Neural crest cell (in vitro differentiated cells): Measurements from ENCODE around the gene MBOAT7. TPM values are rescaled to one million over a fixed set of nuclear protein-coding genes. Genes with fewer than 3 reads are reported as not detected.

Experiments used
- DNase-seq: peaks from one replicate; pipeline ENCODE4 v3.0.0; 2021; ENCODE audit warnings: low read depth, mixed read lengths, low spot score
- H3K27ac Mint-ChIP-seq: one replicate; pipeline ENCODE4 v1.8.0; 2021; ENCODE audit warnings: mild to moderate bottlenecking, mixed read lengths; ENCODE audit not compliant: unreplicated experiment
- H3K27me3 Mint-ChIP-seq: 2 replicates; pipeline ENCODE4 v1.8.0; 2021; ENCODE audit warnings: low read depth, mild to moderate bottlenecking, mixed read lengths
- H3K36me3 Mint-ChIP-seq: 2 replicates; pipeline ENCODE4 v1.8.0; 2021; ENCODE audit warnings: low read depth, mild to moderate bottlenecking, mixed read lengths
- H3K4me1 Mint-ChIP-seq: 2 replicates; pipeline ENCODE4 v1.8.0; 2021; ENCODE audit warnings: mixed read lengths
- H3K4me3 Mint-ChIP-seq: one replicate; pipeline ENCODE4 v1.8.0; 2021; ENCODE audit warnings: mild to moderate bottlenecking, mixed read lengths
- H3K9me3 Mint-ChIP-seq: 2 replicates; pipeline ENCODE4 v1.8.0; 2021; ENCODE audit warnings: mixed read lengths
- total RNA-seq: library from RNA; stranded (reverse); gene quantifications from 2 replicates; pipeline ENCODE4 v1.2.1, GENCODE V29; 2021
- TF ChIP-seq, protein P1 (sequence below): fragments of 200-600 bp; sonication (generic); conservative IDR thresholded peaks from 2 replicates; pipeline ENCODE4 v1.5.0; 2021; ENCODE audit warnings: antibody characterized with exemption, mild to moderate bottlenecking

MBOAT7 gene
- total RNA-seq, 1 donor from 2014 or later = 76.5 TPM

DNA sequence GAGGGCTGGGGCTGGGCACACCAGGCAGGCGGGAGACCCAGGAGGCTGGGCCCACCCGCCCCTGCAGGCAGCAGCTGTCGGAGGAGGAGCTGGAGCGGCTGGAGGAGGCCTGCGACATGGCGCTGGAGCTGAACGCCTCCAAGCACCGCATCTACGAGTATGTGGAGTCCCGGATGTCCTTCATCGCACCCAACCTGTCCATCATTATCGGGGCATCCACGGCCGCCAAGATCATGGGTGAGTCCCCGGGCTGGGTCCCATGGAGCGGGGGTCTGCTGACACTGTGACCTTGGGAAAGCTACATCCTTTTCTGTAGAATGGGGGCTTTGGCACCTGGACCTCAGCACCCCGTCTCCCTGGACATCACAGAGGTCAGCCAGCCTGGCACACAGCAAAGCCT lies 65.7 kb downstream of the MBOAT7 start:
- Mint-ChIP-seq H3K9me3 (no peaks in the 10 kb centered on the region), H3K36me3 (no peaks in the 10 kb centered on the region), H3K4me3 (no peak overlapping the region), H3K27me3 (no peaks in the 10 kb centered on the region), H3K4me1 (no peaks in the 10 kb centered on the region), H3K27ac (no peak overlapping the region)
- DNase-seq = no peak
- TF ChIP-seq, protein P1, sequence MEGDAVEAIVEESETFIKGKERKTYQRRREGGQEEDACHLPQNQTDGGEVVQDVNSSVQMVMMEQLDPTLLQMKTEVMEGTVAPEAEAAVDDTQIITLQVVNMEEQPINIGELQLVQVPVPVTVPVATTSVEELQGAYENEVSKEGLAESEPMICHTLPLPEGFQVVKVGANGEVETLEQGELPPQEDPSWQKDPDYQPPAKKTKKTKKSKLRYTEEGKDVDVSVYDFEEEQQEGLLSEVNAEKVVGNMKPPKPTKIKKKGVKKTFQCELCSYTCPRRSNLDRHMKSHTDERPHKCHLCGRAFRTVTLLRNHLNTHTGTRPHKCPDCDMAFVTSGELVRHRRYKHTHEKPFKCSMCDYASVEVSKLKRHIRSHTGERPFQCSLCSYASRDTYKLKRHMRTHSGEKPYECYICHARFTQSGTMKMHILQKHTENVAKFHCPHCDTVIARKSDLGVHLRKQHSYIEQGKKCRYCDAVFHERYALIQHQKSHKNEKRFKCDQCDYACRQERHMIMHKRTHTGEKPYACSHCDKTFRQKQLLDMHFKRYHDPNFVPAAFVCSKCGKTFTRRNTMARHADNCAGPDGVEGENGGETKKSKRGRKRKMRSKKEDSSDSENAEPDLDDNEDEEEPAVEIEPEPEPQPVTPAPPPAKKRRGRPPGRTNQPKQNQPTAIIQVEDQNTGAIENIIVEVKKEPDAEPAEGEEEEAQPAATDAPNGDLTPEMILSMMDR = no peak

Other genes starting within 250 kb of the MBOAT7 start
- gene CACNG8, start 226.6 kb downstream of the MBOAT7 start, total RNA-seq = 0.23 and 0.33 TPM in 2 replicates
- gene CACNG6, start 197.9 kb downstream of the MBOAT7 start, total RNA-seq = 0.77 and 0.82 TPM in 2 replicates
- not detected in 2 replicates for gene VSTM1, start 125.7 kb downstream of the MBOAT7 start, total RNA-seq
- not detected in 2 replicates for gene TARM1, start 108.2 kb downstream of the MBOAT7 start, total RNA-seq
- not detected in 2 replicates for gene OSCAR, start 88.8 kb downstream of the MBOAT7 start, total RNA-seq
- gene NDUFA3, start 86.7 kb downstream of the MBOAT7 start, total RNA-seq = 131 and 162 TPM in 2 replicates
- 24.5 and 26.8 TPM in 2 replicates for gene TFPT, start 73.9 kb downstream of the MBOAT7 start, total RNA-seq
- 94.8 and 104 TPM in 2 replicates for gene PRPF31, start 73.8 kb downstream of the MBOAT7 start, total RNA-seq
- gene CNOT3, start 51.8 kb downstream of the MBOAT7 start, total RNA-seq = 87.6 and 95.5 TPM in 2 replicates
- gene LENG1, start 29.9 kb downstream of the MBOAT7 start, total RNA-seq = 5.1 and 5.9 TPM in 2 replicates
- 0.28 TPM in 1 of 2 replicates, not detected in the other for gene TMC4, start 16.4 kb downstream of the MBOAT7 start, total RNA-seq
- gene TSEN34, start 1.7 kb upstream of the MBOAT7 start, total RNA-seq = 66.2 and 67.9 TPM in 2 replicates
- gene RPS9, start 11.3 kb upstream of the MBOAT7 start, total RNA-seq = 1,439 and 1,464 TPM in 2 replicates
- gene LILRB3, start 33.4 kb upstream of the MBOAT7 start, total RNA-seq = not detected in 2 replicates
- not detected in 2 replicates for gene LILRA6, start 53.2 kb upstream of the MBOAT7 start, total RNA-seq
- gene LILRB5, start 67.7 kb upstream of the MBOAT7 start, total RNA-seq = not detected in 2 replicates
- not detected in 2 replicates for gene LILRB2, start 91.5 kb upstream of the MBOAT7 start, total RNA-seq
- gene LILRA5, start 123.6 kb upstream of the MBOAT7 start, total RNA-seq = not detected in 2 replicates
- gene LILRA4, start 149.6 kb upstream of the MBOAT7 start, total RNA-seq = not detected in 2 replicates
- not detected in 2 replicates for gene LAIR1, start 175.4 kb upstream of the MBOAT7 start, total RNA-seq
- gene TTYH1, start 225.9 kb upstream of the MBOAT7 start, total RNA-seq = 180 and 207 TPM in 2 replicates